GM12872 (cell line): ENCODE data around the gene PPP1R3G.

Source experiments
- CTCF ChIP-seq: IDR thresholded peaks from 3 replicates; pipeline ENCODE4 v1.5.1; 2011; ENCODE audit warnings: low read depth, mild to moderate bottlenecking, low read length, moderate library complexity; ENCODE audit not compliant: insufficient read depth

The PPP1R3G gene

GRCh38 chr6:5072440-5072839 lies 12.7 kb upstream of the PPP1R3G start:
- no peak for TF ChIP-seq CTCF

GRCh38 chr6:5073992-5074391 lies 11.1 kb upstream of the PPP1R3G start:
- TF ChIP-seq CTCF: no peak

- TF ChIP-seq CTCF: no peak
Observed at GRCh38 chr6:5076931-5077330, 8.2 kb upstream of the PPP1R3G start.

GRCh38 chr6:5078121-5078669 lies 6.9 kb upstream of the PPP1R3G start:
- TF ChIP-seq CTCF: peak; percentile 52

GRCh38 chr6:5079692-5080091 lies 5.4 kb upstream of the PPP1R3G start:
- TF ChIP-seq CTCF: no peak

- no peak for TF ChIP-seq CTCF
Observed at GRCh38 chr6:5080574-5080973, 4.6 kb upstream of the PPP1R3G start.

GRCh38 chr6:5081182-5081581 lies 4.0 kb upstream of the PPP1R3G start:
- TF ChIP-seq CTCF: no peak

GRCh38 chr6:5081955-5082354 lies 3.2 kb upstream of the PPP1R3G start:
- TF ChIP-seq CTCF: no peak
